Putamen (tissue), 1 donor: Measurements from ENCODE around the gene CES2.
A peak's percentile ranks its signal among the peaks of the same experiment; 100 is the strongest.
"Not testable (repeated sequence)": the region's sequence is repeated elsewhere in the genome, so short reads cannot be mapped to it uniquely, and the experiment has no call there.

Experiments used
- DNase-seq: peaks from one replicate; pipeline ENCODE4 v3.0.0-alpha.2; 2016; ENCODE audit warnings: low spot score

The CES2 gene

GRCh38 chr16:66919569-66920298 lies 15.6 kb upstream of the CES2 start:
- no peak for DNase-seq

- DNase-seq = no peak
Observed at GRCh38 chr16:66920299-66920590, 15.1 kb upstream of the CES2 start.

GRCh38 chr16:66920924-66921680 lies 14.2 kb upstream of the CES2 start:
- no peak for DNase-seq

- DNase-seq = no peak
Observed at GRCh38 chr16:66921729-66922450, 13.4 kb upstream of the CES2 start.

- no peak for DNase-seq
Observed at GRCh38 chr16:66923247-66923731, 12.0 kb upstream of the CES2 start.

- no peak for DNase-seq
Observed at GRCh38 chr16:66923866-66924265, 11.4 kb upstream of the CES2 start.

GRCh38 chr16:66924527-66925321 lies 10.6 kb upstream of the CES2 start:
- DNase-seq = no peak

GRCh38 chr16:66925322-66925840 lies 9.9 kb upstream of the CES2 start, which contains the start of gene RRAD:
Gene RRAD (minus strand): TSS chr16:66925535. CDS start chr16:66925179, 356 bp downstream.
- DNase-seq = no peak

- DNase-seq = peak; percentile 39
Observed at GRCh38 chr16:66926171-66926947, 9.0 kb upstream of the CES2 start.

- DNase-seq = no peak
Observed at GRCh38 chr16:66926961-66927436, 8.3 kb upstream of the CES2 start.

GRCh38 chr16:66927918-66928649 lies 7.2 kb upstream of the CES2 start:
- no peak for DNase-seq

GRCh38 chr16:66928702-66929388 lies 6.5 kb upstream of the CES2 start:
- no peak for DNase-seq

GRCh38 chr16:66930189-66930588 lies 5.1 kb upstream of the CES2 start:
- DNase-seq = no peak

GRCh38 chr16:66931665-66932064 lies 3.7 kb upstream of the CES2 start:
- no peak for DNase-seq

GRCh38 chr16:66932076-66932475 lies 3.2 kb upstream of the CES2 start:
- DNase-seq = no peak

- peak; percentile 22 for DNase-seq
Observed at GRCh38 chr16:66933776-66934137, 1.6 kb upstream of the CES2 start.

GRCh38 chr16:66934138-66934838 lies 1.0 kb upstream of the CES2 start, which contains the start of gene CIAO2B:
Gene CIAO2B (minus strand): TSS chr16:66934402. CDS start chr16:66934364, 38 bp downstream.
- peak; percentile 86 for DNase-seq

GRCh38 chr16:66934839-66935313 lies 440 bp upstream of the CES2 start:
- DNase-seq = not testable (repeated sequence)

GRCh38 chr16:66936462-66936861 lies 1.1 kb downstream of the CES2 start:
- no peak for DNase-seq
